ENCODE data around the gene RBM22.

The RBM22 gene

GRCh38 chr5:150653145-150653761 lies 47.6 kb downstream of the RBM22 start:
- H3K27me3 Mint-ChIP-seq (ENCODE audit: low read depth): peaks cover 14% of the 10 kb centered on the region
- DNase-seq (ENCODE audit: low spot score): no peak
- peaks cover 6% of the 10 kb centered on the region for H3K4me1 Mint-ChIP-seq (ENCODE audit: low read depth)
- H3K9me3 Mint-ChIP-seq: no peaks in the 10 kb centered on the region
- no peaks in the 10 kb centered on the region for H3K36me3 Mint-ChIP-seq (ENCODE audit: low read depth)
- H3K4me3 Mint-ChIP-seq: no peak overlapping the region
- H3K27ac Mint-ChIP-seq: no peak overlapping the region

GRCh38 chr5:150651924-150652671 lies 48.8 kb downstream of the RBM22 start:
- DNase-seq (ENCODE audit: low spot score): no peak
- Mint-ChIP-seq H3K36me3 (ENCODE audit: low read depth) (no peaks in the 10 kb centered on the region), H3K4me3 (no peak overlapping the region), H3K9me3 (no peaks in the 10 kb centered on the region), H3K27ac (no peak overlapping the region), H3K27me3 (ENCODE audit: low read depth) (peaks cover 9% of the 10 kb centered on the region), H3K4me1 (ENCODE audit: low read depth) (peaks cover 2% of the 10 kb centered on the region)

DNA sequence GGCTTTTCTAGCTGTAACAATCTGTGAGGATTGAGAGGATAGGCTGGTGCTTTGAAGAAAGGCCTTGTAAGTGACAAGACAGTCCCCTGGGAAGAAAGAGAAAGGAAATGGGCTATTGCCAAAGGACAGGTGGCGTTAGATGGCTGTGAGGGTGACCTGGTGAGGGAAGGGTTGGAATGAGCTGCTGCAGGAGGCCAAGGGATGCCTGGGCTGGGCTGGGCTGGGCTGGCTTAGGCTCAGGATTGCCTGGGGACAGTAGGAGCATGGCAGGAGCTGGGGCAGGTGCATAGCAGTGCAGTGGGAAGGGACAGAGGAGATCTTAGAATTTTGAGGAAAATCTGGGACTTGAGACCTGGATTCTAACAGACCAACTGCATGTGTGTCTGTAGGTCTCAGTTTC lies 49.5 kb downstream of the RBM22 start:
- DNase-seq (ENCODE audit: low spot score): no peak
- Mint-ChIP-seq H3K4me1 (ENCODE audit: low read depth) (peaks cover 2% of the 10 kb centered on the region), H3K27me3 (ENCODE audit: low read depth) (peaks cover 9% of the 10 kb centered on the region), H3K36me3 (ENCODE audit: low read depth) (no peaks in the 10 kb centered on the region), H3K4me3 (no peak overlapping the region), H3K9me3 (no peaks in the 10 kb centered on the region), H3K27ac (no peak overlapping the region)

DNA sequence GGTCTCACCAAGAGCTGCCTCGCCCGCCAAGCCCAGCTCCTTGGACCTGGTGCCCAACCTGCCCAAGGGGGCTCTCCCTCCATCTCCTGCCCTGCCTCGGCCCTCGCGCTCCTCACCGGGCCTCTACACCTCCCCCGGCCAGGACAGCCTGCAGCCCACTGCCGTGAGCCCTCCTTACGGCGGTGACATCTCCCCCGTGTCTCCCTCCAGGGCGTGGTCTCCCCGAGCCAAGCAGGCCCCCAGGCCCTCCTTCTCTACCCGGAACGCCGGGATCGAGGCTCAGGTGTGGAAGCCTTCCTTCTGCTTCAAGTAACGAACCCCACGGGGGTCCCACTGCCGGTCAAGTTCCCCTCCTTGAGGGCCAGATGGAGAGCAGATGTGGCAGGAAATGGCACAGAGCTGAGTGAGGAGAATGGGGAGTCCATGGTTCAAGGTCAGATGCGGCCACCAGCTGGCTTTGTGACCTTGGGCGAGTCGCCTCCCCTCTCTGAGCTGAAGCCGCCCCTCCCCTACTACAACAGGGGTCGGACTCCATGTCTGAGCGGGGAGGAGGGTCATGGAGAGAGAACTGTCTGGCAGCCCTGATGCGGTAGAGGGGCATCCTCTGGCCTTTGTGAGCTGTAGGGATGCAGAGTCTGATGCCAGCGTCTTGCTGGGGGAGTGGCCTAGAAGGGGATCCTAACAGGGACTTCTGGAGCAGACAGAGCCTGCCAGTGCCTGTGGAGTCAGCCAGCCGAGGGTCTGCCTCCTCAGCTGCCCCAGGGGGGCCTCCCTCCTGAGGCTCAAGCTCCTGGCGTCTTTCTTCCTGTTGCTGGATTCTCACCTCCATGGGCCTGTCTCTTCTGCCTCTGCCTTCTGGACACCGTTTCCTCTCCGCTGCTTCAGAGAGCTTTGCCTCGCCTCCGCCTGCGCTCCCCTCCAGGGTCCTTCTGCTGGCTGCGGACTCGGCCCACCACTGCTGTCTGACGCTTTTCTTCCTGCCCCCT lies 50.5 kb downstream of the RBM22 start:
- no peaks in the 10 kb centered on the region for H3K9me3 Mint-ChIP-seq
- DNase-seq (ENCODE audit: low spot score): no peak
- H3K4me1 Mint-ChIP-seq (ENCODE audit: low read depth): no peaks in the 10 kb centered on the region
- H3K27ac Mint-ChIP-seq: no peak overlapping the region
- no peak overlapping the region for H3K4me3 Mint-ChIP-seq
- peaks cover 7% of the 10 kb centered on the region for H3K27me3 Mint-ChIP-seq (ENCODE audit: low read depth)
- no peaks in the 10 kb centered on the region for H3K36me3 Mint-ChIP-seq (ENCODE audit: low read depth)

DNA sequence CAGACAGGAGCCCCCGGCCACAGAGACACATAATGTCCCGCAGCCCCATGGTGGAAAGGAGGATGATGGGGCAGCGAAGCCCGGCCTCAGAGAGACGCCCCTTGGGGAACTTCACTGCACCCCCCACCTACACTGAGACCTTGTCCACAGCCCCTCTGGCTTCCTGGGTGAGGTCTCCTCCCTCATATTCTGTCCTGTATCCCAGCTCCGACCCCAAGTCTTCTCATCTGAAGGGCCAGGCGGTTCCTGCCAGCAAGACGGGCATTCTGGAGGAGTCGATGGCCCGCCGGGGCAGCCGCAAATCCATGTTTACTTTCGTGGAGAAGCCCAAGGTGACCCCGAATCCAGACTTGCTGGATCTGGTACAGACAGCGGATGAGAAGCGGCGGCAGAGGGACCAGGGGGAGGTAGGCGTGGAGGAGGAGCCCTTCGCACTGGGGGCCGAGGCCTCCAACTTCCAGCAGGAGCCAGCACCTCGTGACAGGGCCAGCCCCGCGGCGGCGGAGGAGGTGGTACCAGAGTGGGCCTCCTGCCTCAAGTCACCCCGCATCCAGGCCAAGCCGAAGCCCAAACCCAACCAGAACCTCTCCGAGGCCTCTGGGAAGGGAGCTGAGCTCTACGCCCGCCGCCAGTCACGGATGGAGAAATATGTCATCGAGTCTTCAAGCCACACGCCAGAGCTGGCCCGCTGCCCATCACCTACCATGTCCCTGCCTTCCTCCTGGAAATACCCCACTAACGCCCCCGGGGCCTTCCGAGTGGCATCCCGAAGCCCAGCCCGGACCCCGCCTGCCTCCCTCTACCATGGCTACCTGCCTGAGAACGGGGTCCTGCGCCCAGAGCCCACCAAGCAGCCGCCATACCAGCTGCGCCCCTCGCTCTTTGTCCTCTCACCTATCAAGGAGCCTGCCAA lies 51.5 kb downstream of the RBM22 start:
- no peak overlapping the region for H3K4me3 Mint-ChIP-seq
- no peaks in the 10 kb centered on the region for H3K9me3 Mint-ChIP-seq
- DNase-seq (ENCODE audit: low spot score): no peak
- H3K27ac Mint-ChIP-seq: no peak overlapping the region
- H3K27me3 Mint-ChIP-seq (ENCODE audit: low read depth): peaks cover 7% of the 10 kb centered on the region
- no peaks in the 10 kb centered on the region for H3K36me3 Mint-ChIP-seq (ENCODE audit: low read depth)
- no peaks in the 10 kb centered on the region for H3K4me1 Mint-ChIP-seq (ENCODE audit: low read depth)

DNA sequence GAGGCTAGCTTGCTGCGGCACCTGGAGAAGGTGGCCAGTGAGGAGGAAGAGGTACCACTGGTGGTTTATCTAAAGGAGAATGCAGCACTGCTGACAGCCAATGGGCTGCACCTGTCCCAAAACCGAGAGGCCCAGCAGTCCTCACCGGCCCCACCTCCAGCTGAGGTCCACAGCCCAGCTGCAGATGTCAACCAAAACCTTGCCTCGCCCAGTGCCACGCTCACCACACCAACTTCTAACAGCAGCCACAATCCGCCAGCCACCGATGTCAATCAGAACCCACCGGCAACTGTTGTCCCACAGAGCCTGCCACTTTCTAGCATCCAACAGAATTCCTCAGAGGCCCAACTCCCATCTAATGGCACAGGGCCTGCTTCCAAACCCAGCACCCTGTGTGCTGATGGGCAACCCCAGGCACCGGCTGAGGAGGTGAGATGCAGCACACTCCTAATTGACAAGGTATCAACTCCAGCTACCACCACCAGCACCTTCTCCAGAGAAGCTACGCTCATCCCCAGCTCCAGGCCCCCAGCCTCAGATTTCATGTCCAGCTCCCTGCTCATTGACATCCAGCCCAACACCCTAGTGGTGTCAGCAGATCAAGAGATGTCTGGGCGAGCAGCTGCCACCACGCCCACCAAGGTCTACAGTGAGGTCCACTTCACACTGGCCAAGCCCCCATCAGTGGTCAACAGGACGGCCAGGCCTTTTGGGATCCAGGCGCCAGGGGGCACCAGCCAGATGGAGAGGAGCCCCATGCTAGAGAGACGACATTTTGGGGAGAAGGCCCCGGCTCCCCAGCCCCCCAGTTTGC lies 52.4 kb downstream of the RBM22 start:
- Mint-ChIP-seq H3K36me3 (ENCODE audit: low read depth) (no peaks in the 10 kb centered on the region), H3K27me3 (ENCODE audit: low read depth) (peaks cover 4% of the 10 kb centered on the region), H3K27ac (no peak overlapping the region), H3K4me3 (no peak overlapping the region), H3K4me1 (ENCODE audit: low read depth) (no peaks in the 10 kb centered on the region), H3K9me3 (no peaks in the 10 kb centered on the region)
- no peak for DNase-seq (ENCODE audit: low spot score)

DNA sequence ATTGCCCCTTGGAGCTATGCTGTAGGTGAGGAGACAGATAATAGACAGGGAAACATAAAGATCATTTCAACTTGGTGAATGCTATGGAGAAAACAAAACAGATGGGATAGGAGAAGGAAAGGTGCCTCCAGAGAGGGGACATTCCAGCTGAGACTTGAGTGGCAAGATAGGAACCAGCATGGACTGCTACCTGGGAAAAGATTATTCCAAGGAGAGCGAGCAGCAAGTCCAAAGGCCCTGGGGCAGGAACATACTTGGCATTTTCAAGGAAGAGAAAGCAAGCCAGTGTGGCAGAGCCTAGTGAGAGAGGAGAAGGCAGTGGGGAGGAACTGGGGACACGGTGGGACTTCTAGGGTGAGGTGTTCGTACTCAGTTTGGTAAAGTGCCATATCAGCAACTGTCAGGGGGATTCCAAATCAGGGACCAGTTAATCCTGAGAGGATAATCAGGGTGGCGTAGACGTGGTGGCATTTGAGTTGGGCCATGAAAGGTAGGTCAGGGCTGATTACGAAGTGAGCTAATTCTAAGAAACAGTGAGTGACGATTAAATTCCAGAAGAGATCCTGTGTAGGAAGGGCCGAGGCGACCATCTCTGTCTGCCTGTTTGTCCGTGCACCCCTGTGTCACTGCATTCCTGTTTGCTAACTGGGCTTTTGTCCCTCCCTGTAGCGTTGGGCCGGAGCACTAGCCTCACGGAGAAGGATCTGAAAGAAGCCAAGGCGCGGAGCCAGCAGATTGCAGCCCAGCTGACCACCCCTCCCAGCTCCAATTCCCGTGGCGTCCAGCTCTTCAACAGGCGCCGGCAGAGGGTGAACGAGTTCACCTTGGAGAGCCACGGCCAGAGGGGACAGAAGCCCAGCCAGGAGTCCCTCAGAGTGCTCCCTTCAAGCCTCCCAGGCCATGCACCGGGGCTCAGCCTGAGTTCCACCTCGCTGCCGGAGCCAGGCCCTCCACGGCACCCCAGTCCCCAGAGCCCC lies 53.3 kb downstream of the RBM22 start:
- Mint-ChIP-seq H3K27me3 (ENCODE audit: low read depth) (peaks cover 4% of the 10 kb centered on the region), H3K4me3 (no peak overlapping the region), H3K27ac (no peak overlapping the region), H3K9me3 (no peaks in the 10 kb centered on the region), H3K4me1 (ENCODE audit: low read depth) (no peaks in the 10 kb centered on the region), H3K36me3 (ENCODE audit: low read depth) (no peaks in the 10 kb centered on the region)
- no peak for DNase-seq (ENCODE audit: low spot score)

DNA sequence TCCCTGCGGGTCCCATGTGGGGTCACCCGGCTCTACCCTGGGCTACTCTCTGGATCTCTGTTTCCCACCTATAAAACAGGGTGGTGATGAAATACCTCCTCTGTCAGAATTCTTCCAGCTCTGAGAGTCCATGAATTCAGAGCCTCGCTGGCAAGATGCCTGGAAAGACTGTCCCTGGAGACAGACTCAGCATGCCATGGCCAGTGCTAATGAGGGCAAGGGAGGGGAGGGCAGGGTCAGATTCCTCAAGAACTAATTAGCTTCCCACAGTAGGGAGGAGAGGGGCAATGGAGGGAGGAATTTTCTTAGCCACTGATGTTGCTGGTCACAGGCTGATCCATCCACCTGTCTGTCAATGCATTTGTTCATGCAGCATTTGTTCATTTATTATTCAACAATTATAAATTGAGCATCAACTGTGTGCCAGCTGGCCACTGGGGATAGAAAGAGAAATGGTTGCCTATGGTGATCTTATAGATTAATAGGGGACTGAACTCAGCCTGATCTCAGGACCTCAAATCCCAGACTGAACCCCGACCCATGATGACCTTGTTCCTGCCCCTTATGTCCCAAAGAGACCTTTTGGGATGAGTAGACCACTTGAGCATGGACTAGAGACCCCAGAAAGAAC lies 55.7 kb downstream of the RBM22 start:
- no peak overlapping the region for H3K27ac Mint-ChIP-seq

DNA sequence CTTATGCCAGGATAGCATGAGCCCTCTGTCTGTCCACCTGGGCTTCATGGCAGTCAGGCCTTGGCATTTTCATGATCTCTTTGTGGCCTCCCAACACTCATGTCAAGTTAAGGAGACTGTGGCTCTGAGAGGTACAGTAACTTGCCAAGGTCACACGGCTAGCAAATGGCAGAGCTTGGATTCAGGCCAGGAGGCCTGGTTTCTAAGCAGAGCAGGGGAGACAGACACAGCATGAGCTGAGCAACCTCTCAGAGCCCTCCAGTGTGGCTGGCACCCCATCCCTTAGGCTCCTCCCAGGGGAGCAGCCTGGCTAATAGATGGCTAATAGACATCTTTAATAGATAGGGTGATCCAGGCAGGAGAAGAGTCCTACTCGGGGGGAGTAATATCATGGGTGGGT lies 56.3 kb downstream of the RBM22 start:
- Mint-ChIP-seq H3K4me3 (no peak overlapping the region), H3K27me3 (ENCODE audit: low read depth) (peaks cover 2% of the 10 kb centered on the region)

More for the DNA sequence above, 55.7 kb downstream of the RBM22 start:
- peaks cover 2% of the 10 kb centered on the region for H3K27me3 Mint-ChIP-seq (ENCODE audit: low read depth)
- no peaks in the 10 kb centered on the region for H3K4me1 Mint-ChIP-seq (ENCODE audit: low read depth)
- no peak overlapping the region for H3K4me3 Mint-ChIP-seq
- DNase-seq (ENCODE audit: low spot score): no peak
- no peaks in the 10 kb centered on the region for H3K36me3 Mint-ChIP-seq (ENCODE audit: low read depth)
- no peaks in the 10 kb centered on the region for H3K9me3 Mint-ChIP-seq

DNA sequence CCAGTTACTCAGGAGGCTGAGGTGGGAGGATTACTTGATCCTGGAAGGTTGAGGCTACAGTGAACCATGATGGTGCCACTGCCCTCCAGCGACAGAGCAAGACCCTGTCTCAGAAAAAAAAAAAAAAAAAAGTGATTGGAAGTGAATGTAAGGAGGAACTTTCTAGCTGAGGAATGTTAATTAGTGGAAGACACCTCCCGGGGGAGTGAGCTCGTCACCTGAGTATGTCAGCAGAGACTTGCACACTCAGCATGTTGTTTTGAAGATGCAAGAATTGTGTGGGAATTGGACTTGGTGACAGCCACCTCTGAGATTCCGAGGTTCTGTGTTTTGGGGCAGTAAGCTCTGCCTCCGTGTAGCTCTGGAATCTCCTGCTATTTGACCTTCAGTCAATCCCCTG lies 56.8 kb downstream of the RBM22 start:
- H3K27ac Mint-ChIP-seq: no peak overlapping the region
- no peaks in the 10 kb centered on the region for H3K4me1 Mint-ChIP-seq (ENCODE audit: low read depth)
- DNase-seq (ENCODE audit: low spot score): no peak
- peaks cover 5% of the 10 kb centered on the region for H3K27me3 Mint-ChIP-seq (ENCODE audit: low read depth)
- H3K4me3 Mint-ChIP-seq: no peak overlapping the region
- H3K36me3 Mint-ChIP-seq (ENCODE audit: low read depth): no peaks in the 10 kb centered on the region
- no peaks in the 10 kb centered on the region for H3K9me3 Mint-ChIP-seq

More for the DNA sequence above, 56.3 kb downstream of the RBM22 start:
- DNase-seq (ENCODE audit: low spot score): no peak
- H3K4me1 Mint-ChIP-seq (ENCODE audit: low read depth): no peaks in the 10 kb centered on the region
- H3K27ac Mint-ChIP-seq: peak overlapping the region; percentile 60
- H3K36me3 Mint-ChIP-seq (ENCODE audit: low read depth): no peaks in the 10 kb centered on the region
- H3K9me3 Mint-ChIP-seq: no peaks in the 10 kb centered on the region

DNA sequence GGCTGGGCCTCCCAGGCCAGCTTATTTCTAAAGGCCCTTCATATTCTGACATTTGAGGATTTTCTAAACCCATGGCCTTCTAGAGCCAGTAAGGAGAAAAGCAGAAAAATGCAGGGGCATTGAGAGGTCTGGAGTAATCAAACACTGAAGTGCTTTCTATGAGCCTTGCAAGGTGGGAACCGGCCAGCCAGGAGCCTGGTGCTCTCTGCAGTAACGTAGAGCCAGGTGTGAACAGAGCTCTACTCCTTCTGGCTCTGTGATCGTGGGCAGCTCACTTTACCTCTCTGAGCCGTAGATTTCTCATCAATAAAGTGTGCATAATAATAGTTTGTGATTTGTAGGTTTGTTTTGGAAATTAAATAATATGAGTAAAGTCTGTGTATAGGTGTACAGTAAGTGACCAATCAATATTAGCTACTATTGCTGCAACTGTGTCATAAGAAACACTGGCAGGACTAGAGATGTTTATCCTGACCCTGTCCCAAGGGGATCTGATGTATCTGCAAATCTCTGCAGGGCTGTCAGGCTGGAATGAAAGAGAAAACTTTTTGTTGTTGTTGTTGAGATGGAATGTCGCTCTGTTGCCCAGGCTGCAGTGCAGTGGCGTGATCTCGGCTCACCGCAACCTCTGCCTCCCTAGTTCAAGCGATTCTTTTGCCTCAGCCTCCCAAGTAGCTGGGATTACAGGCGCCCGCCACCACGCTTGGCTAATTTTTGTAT lies 57.7 kb downstream of the RBM22 start:
- Mint-ChIP-seq H3K27me3 (ENCODE audit: low read depth) (peaks cover 6% of the 10 kb centered on the region), H3K9me3 (no peaks in the 10 kb centered on the region), H3K4me1 (ENCODE audit: low read depth) (no peaks in the 10 kb centered on the region), H3K4me3 (no peak overlapping the region), H3K36me3 (ENCODE audit: low read depth) (no peaks in the 10 kb centered on the region), H3K27ac (no peak overlapping the region)
- DNase-seq (ENCODE audit: low spot score): no peak
